ENCODE results near the gene NFU1.

NFU1 gene

GRCh38 chr2:69436938-69437750 is at the start of gene NFU1:
NFU1 (minus strand) TSS chr2:69437435; CDS start chr2:69437422, 13 bp downstream.
- DNase-seq = peak; percentile 95

- DNase-seq = no peak
Observed at GRCh38 chr2:69483696-69484095, 46.5 kb upstream of the NFU1 start.

GRCh38 chr2:69483024-69483423 is 45.8 kb upstream of the NFU1 start:
- no peak for DNase-seq

GRCh38 chr2:69482471-69482870 is 45.2 kb upstream of the NFU1 start:
- no peak for DNase-seq

GRCh38 chr2:69481421-69481820 is 44.2 kb upstream of the NFU1 start:
- no peak for DNase-seq

GRCh38 chr2:69477627-69478026 is 40.4 kb upstream of the NFU1 start:
- no peak for DNase-seq

- no peak for DNase-seq
Observed at GRCh38 chr2:69474688-69475087, 37.5 kb upstream of the NFU1 start.

GRCh38 chr2:69471793-69472192 is 34.6 kb upstream of the NFU1 start:
- DNase-seq = no peak

- no peak for DNase-seq
Observed at GRCh38 chr2:69470911-69471310, 33.7 kb upstream of the NFU1 start.

GRCh38 chr2:69469784-69470183 is 32.5 kb upstream of the NFU1 start:
- no peak for DNase-seq

GRCh38 chr2:69469375-69469774 is 32.1 kb upstream of the NFU1 start:
- DNase-seq = no peak

- DNase-seq = no peak
Observed at GRCh38 chr2:69466728-69467127, 29.5 kb upstream of the NFU1 start.

- no peak for DNase-seq
Observed at GRCh38 chr2:69465513-69466456, 28.6 kb upstream of the NFU1 start.

- no peak for DNase-seq
Observed at GRCh38 chr2:69464575-69464974, 27.3 kb upstream of the NFU1 start.

GRCh38 chr2:69462780-69463179 is 25.5 kb upstream of the NFU1 start:
- no peak for DNase-seq

- no peak for DNase-seq
Observed at GRCh38 chr2:69461404-69461803, 24.2 kb upstream of the NFU1 start.

- DNase-seq = no peak
Observed at GRCh38 chr2:69459936-69460335, 22.7 kb upstream of the NFU1 start.

GRCh38 chr2:69456950-69457445 is 19.8 kb upstream of the NFU1 start:
- no peak for DNase-seq

- DNase-seq = no peak
Observed at GRCh38 chr2:69456154-69456553, 18.9 kb upstream of the NFU1 start.

GRCh38 chr2:69454976-69455375 is 17.7 kb upstream of the NFU1 start:
- no peak for DNase-seq

GRCh38 chr2:69453475-69454129 is 16.4 kb upstream of the NFU1 start:
- no peak for DNase-seq

GRCh38 chr2:69452687-69453086 is 15.5 kb upstream of the NFU1 start:
- DNase-seq = no peak
